Fibroblast of mammary gland (primary cell): ENCODE measurements around the gene GPT2.

Experiments
- DNase-seq: peaks from one replicate; pipeline ENCODE4 v3.0.0-alpha.2; 2010; ENCODE audit warnings: low read depth
- H3K4me3 ChIP-seq: 2 replicates; pipeline ENCODE4 v1.5.1; 2011; ENCODE audit warnings: low read depth, mild to moderate bottlenecking, low read length, moderate library complexity; ENCODE audit not compliant: control insufficient read depth
- TF ChIP-seq, protein P1 (sequence below): conservative IDR thresholded peaks from 2 replicates; pipeline ENCODE4 v1.5.1; 2011; ENCODE audit warnings: low read depth, low read length, inconsistent platforms; ENCODE audit not compliant: control insufficient read depth, insufficient read depth

The GPT2 gene

DNA sequence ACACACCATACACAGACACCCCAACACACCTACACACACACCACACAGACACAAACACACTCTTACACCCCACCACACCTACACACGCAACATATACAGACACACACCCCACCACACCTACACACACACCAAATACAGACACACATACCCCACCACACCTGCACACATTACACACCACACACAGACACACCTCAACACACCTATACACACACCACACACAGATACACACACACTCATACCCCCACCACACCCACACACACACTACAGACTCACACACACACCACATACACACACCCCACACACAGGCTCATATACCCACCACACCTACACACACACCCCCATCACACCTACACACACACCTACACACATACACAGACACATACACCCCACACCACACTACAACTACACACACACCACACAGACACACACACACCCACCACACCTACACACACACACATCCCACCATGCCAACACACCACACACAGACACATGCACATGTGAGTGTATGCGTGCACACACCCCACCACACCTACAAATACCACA is 31.4 kb downstream of the GPT2 start:
- no peak overlapping the region for H3K4me3 ChIP-seq
- TF ChIP-seq, protein P1, sequence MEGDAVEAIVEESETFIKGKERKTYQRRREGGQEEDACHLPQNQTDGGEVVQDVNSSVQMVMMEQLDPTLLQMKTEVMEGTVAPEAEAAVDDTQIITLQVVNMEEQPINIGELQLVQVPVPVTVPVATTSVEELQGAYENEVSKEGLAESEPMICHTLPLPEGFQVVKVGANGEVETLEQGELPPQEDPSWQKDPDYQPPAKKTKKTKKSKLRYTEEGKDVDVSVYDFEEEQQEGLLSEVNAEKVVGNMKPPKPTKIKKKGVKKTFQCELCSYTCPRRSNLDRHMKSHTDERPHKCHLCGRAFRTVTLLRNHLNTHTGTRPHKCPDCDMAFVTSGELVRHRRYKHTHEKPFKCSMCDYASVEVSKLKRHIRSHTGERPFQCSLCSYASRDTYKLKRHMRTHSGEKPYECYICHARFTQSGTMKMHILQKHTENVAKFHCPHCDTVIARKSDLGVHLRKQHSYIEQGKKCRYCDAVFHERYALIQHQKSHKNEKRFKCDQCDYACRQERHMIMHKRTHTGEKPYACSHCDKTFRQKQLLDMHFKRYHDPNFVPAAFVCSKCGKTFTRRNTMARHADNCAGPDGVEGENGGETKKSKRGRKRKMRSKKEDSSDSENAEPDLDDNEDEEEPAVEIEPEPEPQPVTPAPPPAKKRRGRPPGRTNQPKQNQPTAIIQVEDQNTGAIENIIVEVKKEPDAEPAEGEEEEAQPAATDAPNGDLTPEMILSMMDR, result no peak
- DNase-seq, result no peak

DNA sequence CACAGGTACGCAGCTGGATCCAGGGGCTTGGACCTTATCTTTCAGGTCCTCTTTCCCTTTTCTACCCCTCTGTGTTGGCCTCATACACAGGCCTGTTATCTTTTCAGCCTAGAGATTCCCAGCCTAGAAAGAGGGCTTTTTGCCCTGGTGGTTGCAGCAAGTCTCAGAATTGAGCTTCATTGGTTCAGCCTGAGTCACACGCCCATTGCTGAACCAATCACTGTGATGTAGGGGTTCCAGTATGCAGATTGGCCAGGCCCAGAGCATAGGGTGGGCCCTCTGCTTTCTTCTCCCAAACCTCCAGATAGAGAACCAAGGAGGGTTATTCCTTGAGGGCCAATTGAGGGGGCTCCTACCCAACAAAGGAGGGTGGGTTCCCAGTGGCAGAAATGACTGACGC is 32.8 kb downstream of the GPT2 start:
- TF ChIP-seq, protein P1, result no peak
- peak; percentile 21 for DNase-seq
- no peak overlapping the region for H3K4me3 ChIP-seq

DNA sequence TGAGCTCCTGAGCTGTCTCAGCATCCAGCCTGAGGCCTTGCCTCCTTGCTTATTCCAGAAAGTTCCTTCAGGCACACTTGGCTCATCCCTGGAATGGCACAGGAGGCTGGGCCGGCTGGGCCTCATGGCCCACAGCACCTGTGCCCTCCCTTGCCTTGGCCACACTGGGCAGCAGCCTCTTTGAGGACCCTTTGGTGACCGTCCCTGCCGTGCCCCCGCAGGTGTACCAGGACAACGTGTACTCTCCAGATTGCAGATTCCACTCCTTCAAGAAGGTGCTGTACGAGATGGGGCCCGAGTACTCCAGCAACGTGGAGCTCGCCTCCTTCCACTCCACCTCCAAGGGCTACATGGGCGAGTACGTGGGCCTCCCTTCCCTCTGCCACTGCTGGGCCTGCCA is 34.2 kb downstream of the GPT2 start:
- H3K4me3 ChIP-seq, result no peak overlapping the region
- DNase-seq, result no peak
- TF ChIP-seq, protein P1, result no peak

DNA sequence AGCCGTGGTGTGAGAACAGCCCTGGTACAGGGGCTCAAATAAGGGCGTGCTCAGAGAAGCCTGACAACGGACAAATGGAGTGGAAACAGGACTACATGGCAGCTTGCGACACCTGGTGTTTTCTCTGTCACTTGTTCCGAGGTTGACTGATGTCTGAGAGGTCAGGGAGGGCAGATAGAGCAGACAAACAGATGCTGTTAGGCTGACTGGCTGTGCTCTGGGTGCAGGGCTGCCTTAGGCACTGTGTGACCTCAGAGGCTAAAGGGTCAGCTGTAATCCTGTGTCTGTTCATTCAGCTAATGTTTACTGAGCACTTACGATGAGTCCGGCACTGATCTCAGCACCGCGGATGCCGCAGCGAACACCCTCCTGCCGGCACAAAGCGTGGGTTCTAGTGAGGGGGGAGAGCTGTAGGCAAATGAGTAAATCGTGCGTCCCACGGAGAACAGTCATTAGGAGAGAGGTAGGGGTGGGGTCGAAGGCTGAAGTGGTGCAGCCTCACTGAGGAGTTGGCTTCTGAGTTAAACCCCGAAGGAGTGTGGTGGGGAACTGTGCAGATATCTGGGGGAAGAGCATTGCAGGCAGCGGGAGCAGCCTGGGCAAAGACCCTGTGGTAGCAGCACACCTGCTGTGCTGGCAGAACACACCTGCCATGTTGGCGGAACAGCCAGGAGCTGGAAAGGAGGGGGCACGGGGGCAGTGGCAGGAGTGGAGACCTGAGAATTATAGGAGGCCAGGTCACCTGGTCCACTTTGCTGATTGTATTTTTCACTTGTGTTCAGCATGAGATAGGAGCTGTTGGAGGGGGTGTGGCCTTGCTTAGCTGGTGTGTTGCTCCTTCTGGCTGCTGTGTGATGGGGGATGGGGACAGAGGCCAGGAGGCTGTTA is 35.0 kb downstream of the GPT2 start:
- no peak for DNase-seq
- no peak overlapping the region for H3K4me3 ChIP-seq
- TF ChIP-seq, protein P1, result no peak

DNA sequence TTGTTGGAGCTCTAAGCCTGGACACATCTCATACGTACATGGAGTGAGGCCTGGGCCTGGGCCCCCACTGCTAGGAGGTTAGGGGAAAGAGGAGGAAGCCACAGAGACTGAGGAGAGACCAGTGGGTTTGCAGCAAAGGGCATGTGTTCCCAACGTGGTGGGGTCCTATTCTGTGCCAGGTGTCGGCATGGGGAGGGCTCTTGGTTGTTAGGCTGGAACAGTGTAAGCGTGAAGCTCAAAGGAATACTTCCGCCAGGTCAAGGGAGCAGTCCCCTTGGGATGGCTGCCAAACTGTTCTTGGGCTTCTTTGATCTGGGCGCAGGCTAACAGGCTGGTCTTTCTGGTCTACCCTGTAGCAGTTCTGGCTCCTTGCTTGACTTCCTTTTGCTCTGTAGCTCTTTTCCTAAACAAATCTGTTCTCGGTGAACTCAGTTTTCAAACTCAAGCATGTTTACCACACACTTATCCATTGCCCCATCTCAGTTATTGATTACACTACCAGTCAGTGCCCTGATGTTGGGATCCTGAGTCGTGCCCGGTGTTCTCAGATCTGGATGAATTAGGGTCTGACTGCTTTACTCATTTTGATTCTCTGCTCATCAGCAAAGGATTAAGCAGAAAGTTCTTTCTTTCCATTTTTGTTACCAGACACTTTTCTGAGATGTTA is 36.4 kb downstream of the GPT2 start:
- no peak for DNase-seq
- TF ChIP-seq, protein P1, result no peak
- no peak overlapping the region for H3K4me3 ChIP-seq

DNA sequence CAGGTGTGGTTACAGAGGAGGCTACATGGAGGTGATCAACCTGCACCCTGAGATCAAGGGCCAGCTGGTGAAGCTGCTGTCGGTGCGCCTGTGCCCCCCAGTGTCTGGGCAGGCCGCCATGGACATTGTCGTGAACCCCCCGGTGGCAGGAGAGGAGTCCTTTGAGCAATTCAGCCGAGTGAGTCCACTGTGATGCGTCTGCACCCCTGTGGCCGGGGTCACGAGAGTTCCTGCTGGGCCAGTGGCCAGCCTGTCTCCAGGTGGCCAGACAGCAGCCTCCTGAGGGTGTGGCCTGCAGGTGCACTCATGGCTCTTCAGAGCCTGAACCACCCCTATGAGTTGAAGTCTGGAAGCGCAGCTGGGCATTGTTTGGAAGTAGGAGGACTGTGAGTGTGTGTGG is 38.1 kb downstream of the GPT2 start:
- DNase-seq, result no peak
- TF ChIP-seq, protein P1, result no peak
- H3K4me3 ChIP-seq, result no peak overlapping the region
